Activated B cell treated with CpG ODN at 0.5 μM for 24 hours (primary cell): ENCODE results near the gene RABL6. TPM values are rescaled to one million over a fixed set of nuclear protein-coding genes. Genes with fewer than 3 reads are reported as not detected.
A peak's percentile ranks its signal among the peaks of the same experiment; 100 is the strongest.
"Not testable (repeated sequence)": the region's sequence is repeated elsewhere in the genome, so short reads cannot be mapped to it uniquely, and the experiment has no call there.

Experiments
- ATAC-seq: fragments of 200-7000 bp; cut with Tn5 transposase; one replicate; pipeline ENCODE4 v1.10.0; 2021; ENCODE audit warnings: low read depth, mild to moderate bottlenecking, moderate library complexity
- CTCF ChIA-PET: fragments of 350-600 bp; sonication (Branson Sonifier 250); formaldehyde crosslinking; loops from one replicate; lab custom pipeline; 2021; ENCODE audit warnings: antibody characterized with exemption; lab: Charles Lee
- POLR2A ChIA-PET: fragments of 350-600 bp; sonication (Branson Sonifier 250); formaldehyde crosslinking; loops from one replicate; lab custom pipeline; 2021; ENCODE audit warnings: antibody characterized with exemption; lab: Charles Lee
- DNase-seq: peaks from one replicate; pipeline ENCODE4 v3.0.0; 2022
- H3K27ac Mint-ChIP-seq: one replicate; pipeline ENCODE4 v1.8.0; 2020; ENCODE audit warnings: mixed read lengths
- H3K27me3 Mint-ChIP-seq: one replicate; pipeline ENCODE4 v1.8.0; 2021; ENCODE audit warnings: mixed read lengths
- H3K36me3 Mint-ChIP-seq: one replicate; pipeline ENCODE4 v1.8.0; 2021; ENCODE audit warnings: low read depth, mixed read lengths
- H3K4me1 Mint-ChIP-seq: one replicate; pipeline ENCODE4 v1.8.0; 2021; ENCODE audit warnings: mixed read lengths
- H3K4me3 Mint-ChIP-seq: one replicate; pipeline ENCODE4 v1.8.0; 2020; ENCODE audit warnings: mild to moderate bottlenecking, mixed read lengths
- H3K9me3 Mint-ChIP-seq: one replicate; pipeline ENCODE4 v1.8.0; 2020; ENCODE audit warnings: mixed read lengths
- CTCF ChIP-seq: fragments of 200-600 bp; IDR thresholded peaks from one replicate; pipeline ENCODE4 v1.8.0; 2022; ENCODE audit warnings: antibody characterized with exemption, mild to moderate bottlenecking
- intact Hi-C: fragments of 100-400 bp; cut with micrococcal nuclease; formaldehyde crosslinking; loops from one replicate; pipeline ENCODE4 v1.15.1; 2024
- total RNA-seq: library from RNA; stranded (reverse); gene quantifications from 2 replicates; pipeline ENCODE4 v1.2.3, GENCODE V29; 2022

The RABL6 gene
- total RNA-seq, 1 donor from 2014 or later, result 75.0 TPM

- peak; percentile 29 for DNase-seq
- no peaks in the 10 kb centered on the region for H3K9me3 Mint-ChIP-seq
- no peaks in the 10 kb centered on the region for H3K27me3 Mint-ChIP-seq
- ATAC-seq, result no peak
- H3K4me3 Mint-ChIP-seq, result peak overlapping the region; percentile 82
- no peaks in the 10 kb centered on the region for H3K36me3 Mint-ChIP-seq
- H3K4me1 Mint-ChIP-seq, result peaks cover 35% of the 10 kb centered on the region
- no peak for TF ChIP-seq CTCF
- intact Hi-C loops, result loop anchor here (1.0 to 10.0 kb wide), 5 partner anchors 15 to 343 kb away; partner anchors contain the start of genes CYSRT1, EDF1, FBXW5 and PHPT1
- CTCF ChIA-PET, result interaction anchor here (1.1 to 1.9 kb wide), 2 partner anchors 39 to 148 kb away, joined by 4 to 8 read pairs; partner anchors contain the start of gene AJM1
- peak overlapping the region; percentile 79 for H3K27ac Mint-ChIP-seq
- POLR2A ChIA-PET, result interaction anchor here (0.6 to 2.9 kb wide), 14 partner anchors 9 to 148 kb away, joined by 3 to 32 read pairs (median 4); partner anchors contain the start of genes AJM1 and EDF1
Observed at GRCh38 chr9:136881691-136882108, 74.0 kb downstream of the RABL6 start.

- Mint-ChIP-seq H3K27me3 (no peaks in the 10 kb centered on the region), H3K4me1 (peaks cover 39% of the 10 kb centered on the region), H3K36me3 (peaks cover 3% of the 10 kb centered on the region), H3K27ac (peak overlapping the region; percentile 79), H3K9me3 (no peaks in the 10 kb centered on the region), H3K4me3 (peak overlapping the region; percentile 82)
- DNase-seq (peak; percentile 70), ATAC-seq (peak; percentile 47)
- no peak for TF ChIP-seq CTCF
- intact Hi-C loops, result loop anchor here (1.0 to 10.0 kb wide), 5 partner anchors 16 to 342 kb away; partner anchors contain the start of genes CYSRT1, EDF1, FBXW5 and PHPT1
- CTCF ChIA-PET, result interaction anchor here (1.1 to 1.9 kb wide), 2 partner anchors 40 to 148 kb away, joined by 4 to 8 read pairs; partner anchors contain the start of gene AJM1
- POLR2A ChIA-PET, result interaction anchor here (0.5 to 2.9 kb wide), 15 partner anchors 9 to 668 kb away, joined by 3 to 32 read pairs (median 5); partner anchors contain the start of genes AJM1, EDF1 and PNPLA7
Observed at GRCh38 chr9:136882109-136882946, 74.6 kb downstream of the RABL6 start.

DNA sequence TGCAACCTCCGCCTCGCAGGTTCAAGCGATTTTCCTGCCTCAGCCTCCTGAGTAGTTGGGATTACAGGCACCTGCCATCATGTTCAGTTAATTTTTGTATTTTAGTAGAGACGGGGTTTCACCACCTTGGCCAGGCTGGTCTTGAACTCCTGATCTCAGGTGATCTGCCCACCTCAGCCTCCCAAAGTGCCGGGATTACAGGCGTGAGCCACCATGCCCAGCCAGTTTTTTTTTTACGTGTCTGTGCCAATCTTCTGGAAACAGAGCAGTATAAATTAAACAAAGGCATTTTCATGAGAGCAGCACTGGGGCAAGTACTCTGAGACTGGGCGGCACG is 75.2 kb downstream of the RABL6 start:
- not testable (repeated sequence) for ATAC-seq, H3K27me3 Mint-ChIP-seq, H3K9me3 Mint-ChIP-seq, DNase-seq, H3K36me3 Mint-ChIP-seq
- peak overlapping the region; percentile 79 for H3K27ac Mint-ChIP-seq
- CTCF ChIA-PET, result interaction anchor here (1.9 kb wide), 1 partner anchor 40 kb away, joined by 8 read pairs; the partner anchor contains the start of gene AJM1
- peaks cover 43% of the 10 kb centered on the region for H3K4me1 Mint-ChIP-seq
- intact Hi-C loops, result loop anchor here (1.0 to 10.0 kb wide), 5 partner anchors 17 to 342 kb away; partner anchors contain the start of genes CYSRT1, EDF1, FBXW5 and PHPT1
- H3K4me3 Mint-ChIP-seq, result peak overlapping the region; percentile 82
- POLR2A ChIA-PET, result interaction anchor here (0.5 to 2.9 kb wide), 10 partner anchors 10 to 667 kb away, joined by 3 to 32 read pairs (median 6); partner anchors contain the start of genes EDF1 and PNPLA7

- H3K9me3 Mint-ChIP-seq, H3K27ac Mint-ChIP-seq, H3K27me3 Mint-ChIP-seq, ATAC-seq, DNase-seq, H3K36me3 Mint-ChIP-seq, H3K4me3 Mint-ChIP-seq: not testable (repeated sequence)
- intact Hi-C loops, result loop anchor here (10.0 kb wide), 1 partner anchor 341 kb away; the partner anchor contains the start of genes CYSRT1, RNF208 and RNF224
- CTCF ChIA-PET, result interaction anchor here (1.6 kb wide), 1 partner anchor 42 kb away, joined by 3 read pairs; the partner anchor contains the start of gene AJM1
- POLR2A ChIA-PET, result interaction anchor here (1.2 to 2.9 kb wide), 4 partner anchors 18 to 61 kb away, joined by 3 to 32 read pairs (median 4); partner anchors contain the start of genes EDF1 and FBXW5
- H3K4me1 Mint-ChIP-seq, result peaks cover 48% of the 10 kb centered on the region
Observed at GRCh38 chr9:136883670-136884069, 75.9 kb downstream of the RABL6 start.

GRCh38 chr9:136885950-136886578 is 78.3 kb downstream of the RABL6 start, which contains the start of gene TRAF2:
TSS of gene TRAF2 (plus strand) at chr9:136886516. CDS start at chr9:136898741, 12,225 bp downstream.
- CTCF ChIA-PET, result interaction anchor here (0.6 to 1.9 kb wide), 5 partner anchors 16 to 863 kb away, joined by 3 to 5 read pairs (median 3); no protein-coding TSS in a partner anchor
- Mint-ChIP-seq H3K4me1 (peaks cover 44% of the 10 kb centered on the region), H3K4me3 (peak within 1 kb of the TSS; percentile 91), H3K36me3 (peaks cover 19% of the 10 kb centered on the region), H3K27ac (peak within 1 kb of the TSS; percentile 88), H3K9me3 (no peaks in the 10 kb centered on the region), H3K27me3 (no peaks in the 10 kb centered on the region)
- POLR2A ChIA-PET, result interaction anchor here (0.6 to 3.8 kb wide), 18 partner anchors 14 to 402 kb away, joined by 3 to 95 read pairs (median 4); partner anchors contain the start of genes AJM1, EDF1, FBXW5 and PAXX
- intact Hi-C loops, result loop anchor here (1.0 to 10.0 kb wide), 6 partner anchors 16 to 339 kb away; partner anchors contain the start of genes CYSRT1, FBXW5, PHPT1 and RABL6
- no peak for TF ChIP-seq CTCF
- ATAC-seq (peak; percentile 89), DNase-seq (peak; percentile 95)
